A673 (cell line): ENCODE results near the gene FAM241A. TPM values are rescaled to one million over a fixed set of nuclear protein-coding genes. Genes with fewer than 3 reads are reported as not detected.

Experiments
- BruUV-seq: library from RNA; stranded (reverse); fragments of 400-500 nt; replicated peaks from 2 replicates; lab custom pipeline; 2021; lab: Mats Ljungman, UMichigan
- CTCF ChIA-PET: fragments of 300-600 bp; sonication (Branson Sonifier 250); formaldehyde crosslinking; loops from one replicate; lab custom pipeline; 2022; ENCODE audit warnings: antibody characterized with exemption; lab: Charles Lee
- POLR2A ChIA-PET: fragments of 300-600 bp; sonication (Branson Sonifier 250); formaldehyde crosslinking; loops from one replicate; lab custom pipeline; 2022; ENCODE audit warnings: antibody characterized with exemption; ENCODE audit not compliant: low non-redundant PET; lab: Charles Lee
- DNase-seq: peaks from one replicate; pipeline ENCODE4 v3.0.0-alpha.2; 2015; ENCODE audit warnings: low spot score
- H3K27ac ChIP-seq: fragments of 200-600 bp; sonication (generic); 2 replicates; pipeline ENCODE4 v1.5.1; 2016; ENCODE audit warnings: mixed run types, low read depth, mild to moderate bottlenecking, mixed read lengths, antibody characterized with exemption, low read length; ENCODE audit not compliant: poor library complexity, severe bottlenecking
- H3K27me3 ChIP-seq: fragments of 200-600 bp; sonication (generic); replicated peaks from 2 replicates; pipeline ENCODE4 v1.6.1; 2017; ENCODE audit warnings: mixed run types, low read depth, mild to moderate bottlenecking, mixed read lengths, antibody characterized with exemption, low read length; ENCODE audit not compliant: insufficient read depth, poor library complexity
- H3K36me3 ChIP-seq: fragments of 200-600 bp; sonication (generic); 2 replicates; pipeline ENCODE4 v1.6.1; 2016; ENCODE audit warnings: mixed run types, mild to moderate bottlenecking, mixed read lengths, antibody characterized with exemption, low read length; ENCODE audit not compliant: insufficient read depth, poor library complexity, severe bottlenecking
- H3K4me1 ChIP-seq: fragments of 200-600 bp; sonication (generic); 2 replicates; pipeline ENCODE4 v1.6.1; 2017; ENCODE audit warnings: mixed run types, mild to moderate bottlenecking, mixed read lengths, antibody characterized with exemption, low read length; ENCODE audit not compliant: insufficient read depth, poor library complexity, severe bottlenecking
- H3K4me3 ChIP-seq: fragments of 200-600 bp; sonication (generic); 2 replicates; pipeline ENCODE4 v1.5.1; 2016; ENCODE audit warnings: low read depth, mixed run types, mild to moderate bottlenecking, mixed read lengths, low read length; ENCODE audit not compliant: poor library complexity, severe bottlenecking
- H3K9me3 ChIP-seq: fragments of 200-600 bp; sonication (generic); 2 replicates; pipeline ENCODE4 v1.6.1; 2016; ENCODE audit warnings: mixed run types, low read depth, mild to moderate bottlenecking, mixed read lengths, antibody characterized with exemption, low read length; ENCODE audit not compliant: poor library complexity, severe bottlenecking
- CTCF ChIP-seq: fragments of 300-800, 200-600 bp; sonication (generic); conservative IDR thresholded peaks from 2 replicates; pipeline ENCODE4 v1.5.1; 2017; ENCODE audit warnings: low read depth, mild to moderate bottlenecking, antibody characterized with exemption, low read length, moderate library complexity, mixed read lengths
- EZH2 ChIP-seq: fragments of 200-600 bp; sonication (generic); IDR thresholded peaks from 2 replicates; pipeline ENCODE4 v1.6.1; 2017; ENCODE audit warnings: borderline replicate concordance, low read depth, mild to moderate bottlenecking, mixed read lengths, antibody characterized with exemption, low read length; ENCODE audit not compliant: poor library complexity, severe bottlenecking
- intact Hi-C: fragments of 100-400 bp; cut with micrococcal nuclease; formaldehyde crosslinking; loops from one replicate; pipeline ENCODE4 v1.10.0; 2022; ENCODE audit not compliant: unreplicated experiment
- total RNA-seq: library from RNA; stranded (reverse); gene quantifications from 2 replicates; pipeline ENCODE4 v1.2.3, GENCODE V29; 2021

FAM241A gene
- total RNA-seq, 1 experiment from 2014 or later: 1.5 TPM

DNA sequence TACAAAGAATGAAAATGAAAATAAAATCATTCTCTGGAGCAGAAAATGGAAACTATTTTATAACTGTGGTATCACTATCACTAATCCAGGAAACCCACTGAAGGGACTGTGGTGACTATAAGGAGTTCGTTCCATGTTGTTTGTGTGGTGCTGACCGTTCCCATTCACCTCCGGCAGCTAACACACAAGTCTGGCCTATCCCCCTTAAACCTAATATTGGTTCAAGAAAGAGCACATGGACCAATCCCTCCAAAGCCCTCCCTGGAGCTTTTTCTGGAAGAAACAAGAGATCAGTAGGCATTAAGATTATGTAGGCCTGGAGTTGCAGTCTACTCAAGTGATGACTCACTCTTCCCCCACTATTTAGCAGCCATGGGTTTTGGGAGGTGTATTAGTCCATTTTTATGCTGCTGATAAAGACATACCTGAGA lies 25.9 kb upstream of the FAM241A start:
- Histone ChIP-seq H3K9me3 (no peaks in the 10 kb centered on the region), H3K27me3 (no peaks in the 10 kb centered on the region), H3K4me1 (no peaks in the 10 kb centered on the region), H3K27ac (no peak overlapping the region), H3K36me3 (no peaks in the 10 kb centered on the region), H3K4me3 (no peak overlapping the region)
- TF ChIP-seq CTCF (no peak), EZH2 (no peak)
- intact Hi-C loops: no loop called here
- BruUV-seq: no TSS peak
- DNase-seq: no peak
- ChIA-PET CTCF (no interaction called here), POLR2A (no interaction called here)

DNA sequence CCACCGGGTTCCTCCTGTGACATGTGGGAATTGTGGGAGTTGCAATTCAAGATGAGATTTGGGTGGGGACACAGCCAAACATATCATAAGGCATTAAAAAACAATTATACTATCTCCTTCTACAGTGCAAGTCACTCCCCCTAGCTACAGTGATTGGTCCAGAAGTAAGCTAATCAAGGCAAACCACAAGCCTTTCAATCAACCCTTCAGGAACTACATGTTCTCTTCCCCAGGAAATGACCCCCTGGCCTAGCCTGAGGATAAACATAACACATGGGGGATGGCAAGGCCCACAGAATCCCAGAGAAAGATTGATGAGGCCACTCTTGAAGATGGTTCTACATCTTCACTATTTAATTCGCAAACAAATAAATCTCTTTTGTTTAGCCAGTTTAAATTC lies 25.2 kb upstream of the FAM241A start:
- BruUV-seq: no TSS peak
- H3K27me3 ChIP-seq: no peaks in the 10 kb centered on the region
- H3K4me1 ChIP-seq: no peaks in the 10 kb centered on the region
- TF ChIP-seq CTCF (no peak), EZH2 (no peak)
- no peak overlapping the region for H3K27ac ChIP-seq
- ChIA-PET CTCF (no interaction called here), POLR2A (no interaction called here)
- no peaks in the 10 kb centered on the region for H3K36me3 ChIP-seq
- intact Hi-C loops: no loop called here
- no peaks in the 10 kb centered on the region for H3K9me3 ChIP-seq
- no peak for DNase-seq
- H3K4me3 ChIP-seq: no peak overlapping the region

- Histone ChIP-seq H3K27me3 (no peaks in the 10 kb centered on the region), H3K9me3 (no peaks in the 10 kb centered on the region), H3K36me3 (no peaks in the 10 kb centered on the region), H3K4me3 (no peak overlapping the region), H3K4me1 (peaks cover 33% of the 10 kb centered on the region), H3K27ac (no peak overlapping the region)
- ChIA-PET CTCF (no interaction called here), POLR2A (no interaction called here)
- no TSS peak for BruUV-seq
- no peak for DNase-seq
- TF ChIP-seq EZH2: no peak
- no peak for TF ChIP-seq CTCF
- intact Hi-C loops: no loop called here
Measured at GRCh38 chr4:112125416-112125815, 19.8 kb upstream of the FAM241A start.
